GM12801 (cell line): Measurements from ENCODE around the gene NSUN6.

Source experiments
- TF ChIP-seq, protein P1 (sequence below): IDR thresholded peaks from one replicate; pipeline ENCODE4 v1.5.1; 2011; ENCODE audit warnings: control low read depth; ENCODE audit not compliant: insufficient read length; ENCODE audit errors: extremely low read depth

NSUN6 gene

DNA sequence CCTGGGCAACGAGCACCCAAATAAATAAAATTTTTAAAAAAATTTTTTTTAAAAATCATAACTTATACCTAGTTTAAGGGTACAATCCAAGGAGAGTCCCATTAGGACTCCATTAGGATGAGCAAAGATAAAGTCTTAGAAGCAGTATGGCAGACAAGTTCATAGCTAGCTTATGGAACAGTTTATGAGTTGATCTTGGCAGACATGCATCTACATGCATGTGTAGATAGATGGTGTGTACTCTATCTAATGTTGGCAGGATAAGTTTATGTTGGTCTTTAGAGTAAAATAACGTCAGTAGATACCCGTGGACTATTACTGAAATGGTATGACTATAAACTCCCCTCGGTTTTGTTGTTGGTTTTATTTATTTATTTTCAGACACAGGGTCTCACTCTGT is 40.2 kb downstream of the NSUN6 start:
- TF ChIP-seq, protein P1, sequence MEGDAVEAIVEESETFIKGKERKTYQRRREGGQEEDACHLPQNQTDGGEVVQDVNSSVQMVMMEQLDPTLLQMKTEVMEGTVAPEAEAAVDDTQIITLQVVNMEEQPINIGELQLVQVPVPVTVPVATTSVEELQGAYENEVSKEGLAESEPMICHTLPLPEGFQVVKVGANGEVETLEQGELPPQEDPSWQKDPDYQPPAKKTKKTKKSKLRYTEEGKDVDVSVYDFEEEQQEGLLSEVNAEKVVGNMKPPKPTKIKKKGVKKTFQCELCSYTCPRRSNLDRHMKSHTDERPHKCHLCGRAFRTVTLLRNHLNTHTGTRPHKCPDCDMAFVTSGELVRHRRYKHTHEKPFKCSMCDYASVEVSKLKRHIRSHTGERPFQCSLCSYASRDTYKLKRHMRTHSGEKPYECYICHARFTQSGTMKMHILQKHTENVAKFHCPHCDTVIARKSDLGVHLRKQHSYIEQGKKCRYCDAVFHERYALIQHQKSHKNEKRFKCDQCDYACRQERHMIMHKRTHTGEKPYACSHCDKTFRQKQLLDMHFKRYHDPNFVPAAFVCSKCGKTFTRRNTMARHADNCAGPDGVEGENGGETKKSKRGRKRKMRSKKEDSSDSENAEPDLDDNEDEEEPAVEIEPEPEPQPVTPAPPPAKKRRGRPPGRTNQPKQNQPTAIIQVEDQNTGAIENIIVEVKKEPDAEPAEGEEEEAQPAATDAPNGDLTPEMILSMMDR, result no peak

DNA sequence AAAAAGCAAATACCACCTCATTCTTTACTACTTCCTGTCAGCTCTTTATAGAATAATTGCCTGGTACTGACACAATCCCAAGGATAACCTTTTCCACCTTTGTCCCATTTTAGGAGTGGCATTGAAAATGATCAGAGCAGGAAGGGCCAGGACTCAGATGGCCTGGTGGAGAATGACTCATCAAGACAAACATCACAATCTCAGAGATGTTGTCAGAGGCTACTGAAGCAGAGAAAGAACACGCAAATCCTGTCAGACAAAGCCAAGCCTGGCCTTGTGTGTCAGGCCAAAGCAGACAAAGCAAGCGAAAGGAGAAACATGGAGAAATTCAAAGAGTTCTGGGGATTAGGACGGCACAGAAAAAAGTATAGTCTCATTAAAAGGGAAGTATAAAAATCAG is 40.9 kb downstream of the NSUN6 start:
- TF ChIP-seq, protein P1, result no peak

DNA sequence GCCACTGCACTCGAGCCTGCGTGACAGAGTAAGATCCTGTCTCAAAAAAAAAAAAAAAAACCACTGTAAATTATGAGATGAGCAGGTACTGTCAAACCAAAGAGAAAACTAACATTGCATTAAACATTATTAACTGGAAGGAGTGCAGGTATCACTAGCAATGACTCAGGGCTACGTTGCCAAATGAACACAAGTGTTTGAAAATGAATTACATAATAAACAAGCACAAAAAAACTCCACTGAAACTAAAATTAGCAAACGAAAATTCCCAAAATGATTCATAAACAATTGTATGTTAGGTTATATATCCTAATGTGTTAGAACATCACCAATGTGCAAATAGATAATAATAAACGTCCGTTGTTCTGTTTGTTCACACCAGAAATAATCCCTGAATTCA is 42.8 kb downstream of the NSUN6 start:
- TF ChIP-seq, protein P1, result no peak

DNA sequence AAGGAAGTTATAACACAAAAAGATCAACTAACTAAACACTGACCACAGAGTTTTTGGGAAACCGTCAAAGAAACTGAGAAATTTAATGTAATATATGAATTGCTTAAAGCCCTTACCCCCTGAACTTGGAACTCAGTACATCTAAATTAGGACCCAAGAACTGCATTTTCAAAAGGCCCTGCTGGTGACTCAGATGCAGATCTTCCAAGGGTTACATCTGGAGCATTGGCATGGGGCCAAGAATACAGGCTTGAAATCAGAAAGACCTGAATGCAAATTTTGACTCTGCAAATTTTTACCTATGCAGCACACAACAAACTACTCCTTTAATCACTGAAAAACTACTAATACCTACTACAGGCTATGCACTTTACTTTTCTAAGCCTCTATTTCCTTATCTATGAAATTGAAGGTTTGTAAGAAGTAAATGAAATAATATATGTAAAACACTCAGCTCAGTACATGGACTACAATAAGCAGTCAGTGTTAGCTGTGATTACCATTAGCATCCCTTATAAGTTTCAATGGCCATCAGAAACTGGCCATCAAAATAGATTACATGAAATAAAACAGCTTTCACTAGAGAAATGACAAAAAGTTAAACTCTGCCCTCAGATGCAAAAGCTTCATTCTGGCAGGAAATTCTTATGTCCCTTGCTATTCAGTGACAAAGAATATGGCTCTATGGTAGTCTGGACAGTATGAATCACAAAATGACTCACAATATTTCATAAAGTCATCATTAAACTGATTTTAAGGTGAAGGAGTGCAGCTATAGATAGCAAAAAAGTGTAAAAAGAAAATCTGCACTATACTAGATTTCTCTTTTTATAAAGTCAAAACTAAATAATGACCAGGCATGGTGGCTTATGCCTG is 43.6 kb downstream of the NSUN6 start:
- TF ChIP-seq, protein P1, result no peak

DNA sequence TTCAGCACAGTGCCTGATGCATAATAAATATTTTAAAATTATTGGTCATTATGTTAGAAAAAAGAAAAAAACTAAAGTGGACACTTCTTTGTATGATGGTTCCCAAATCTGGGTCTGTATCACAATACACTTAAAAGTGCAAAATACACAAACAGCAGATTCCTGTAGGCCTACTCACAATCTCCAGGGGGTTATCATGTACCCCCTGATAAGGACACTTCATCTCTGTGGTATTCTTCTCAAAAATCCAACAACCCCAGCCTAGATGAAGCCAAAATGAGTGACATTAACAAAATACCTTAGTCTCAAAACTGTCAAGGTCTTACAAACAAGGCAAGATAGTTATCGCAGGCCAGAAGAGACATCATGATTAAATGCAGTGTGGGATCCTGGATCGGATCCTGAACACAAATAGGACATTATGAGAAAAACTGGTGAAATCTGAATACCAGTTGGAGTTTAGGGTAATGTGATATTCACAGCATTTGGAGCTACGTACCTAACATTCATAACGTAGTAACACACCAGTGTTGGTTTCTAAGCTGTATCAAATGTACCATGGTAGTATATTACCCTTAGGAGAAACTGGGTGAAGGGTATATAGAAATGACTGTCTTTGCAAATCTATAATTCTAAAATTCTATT is 45.2 kb downstream of the NSUN6 start:
- TF ChIP-seq, protein P1, result no peak

DNA sequence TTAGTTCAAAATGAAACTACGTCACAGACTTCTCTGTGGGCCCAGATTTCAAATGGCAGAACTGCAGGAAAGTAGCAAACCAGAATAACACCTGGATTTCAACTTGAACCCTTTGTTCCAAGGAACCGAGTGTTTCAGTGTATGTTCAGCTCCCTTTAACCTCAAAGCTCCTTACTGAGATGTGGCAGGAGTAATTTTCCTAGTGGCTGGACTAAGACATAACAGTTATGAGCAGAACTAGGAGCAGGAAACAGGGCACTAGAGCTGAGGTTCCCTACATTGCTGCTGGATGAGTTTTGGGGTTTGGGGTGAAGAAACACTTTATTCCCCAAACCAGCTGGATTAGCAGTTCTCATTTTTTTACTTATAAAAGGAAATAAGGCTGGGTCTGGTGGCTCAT is 50.1 kb downstream of the NSUN6 start:
- TF ChIP-seq, protein P1, result no peak

DNA sequence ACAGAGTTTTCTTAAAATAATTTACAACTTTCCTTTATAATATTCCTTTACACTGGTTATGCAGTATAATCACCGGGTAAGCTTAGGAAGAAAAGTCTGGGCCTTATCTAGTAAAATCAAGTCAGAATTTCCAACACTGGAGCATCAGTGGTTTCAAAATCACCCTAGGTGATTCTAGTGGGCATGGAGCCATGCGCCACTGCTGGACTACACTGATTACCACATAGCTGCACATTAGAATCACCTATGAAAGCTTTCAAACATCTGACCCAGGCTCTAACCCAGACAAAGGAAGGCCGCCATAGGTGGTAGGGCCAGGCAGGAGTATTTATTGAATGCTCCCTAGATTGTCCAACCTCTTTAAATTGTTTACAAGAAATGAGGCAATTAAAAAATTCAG is 52.0 kb downstream of the NSUN6 start:
- TF ChIP-seq, protein P1, result no peak
